Measurements from ENCODE around the gene ARPC5L. TPM values are rescaled to one million over a fixed set of nuclear protein-coding genes. Genes with fewer than 3 reads are reported as not detected.

Gene ARPC5L
- total RNA-seq (40.3 and 44.0 TPM in 2 replicates), polyA plus RNA-seq (84.4 and 95.5 TPM in 2 replicates)

GRCh38 chr9:124861342-124862229, at the start of gene ARPC5L, which contains the start of gene RPL35:
Gene ARPC5L, plus strand, starts transcription at chr9:124862130. Its CDS starts 7,161 bp downstream, at chr9:124869291.
Gene RPL35, minus strand, starts transcription at chr9:124861957. Its CDS starts 45 bp downstream, at chr9:124861912.
- H3K4me2 ChIP-seq, result peak within 1 kb of the TSS; percentile 99
- peak within 1 kb of the TSS; percentile 59 for H2AFZ ChIP-seq
- peak within 1 kb of the TSS; percentile 96 for H3K27ac ChIP-seq
- H3K27me3 ChIP-seq, result no peaks in the 10 kb centered on the region
- H3K79me2 ChIP-seq, result peaks cover 29% of the 10 kb centered on the region
- no peaks in the 10 kb centered on the region for H3K9me2 ChIP-seq (replicated peaks; ENCODE audit: insufficient read depth)
- H4K20me1 ChIP-seq (ENCODE audit: insufficient read depth, poor library complexity, severe bottlenecking), result peaks cover 48% of the 10 kb centered on the region
- DNase-seq (ENCODE audit: low spot score), result peak; percentile 98
- H3K4me3 ChIP-seq, result peak within 1 kb of the TSS; percentile 90
- no peaks in the 10 kb centered on the region for H3K36me3 ChIP-seq (replicated peaks; ENCODE audit: insufficient read depth, low read depth)
- WGBS (ENCODE audit: low lambda C conversion rate, missing lambda C conversion rate), result 2% methylated on average over 63 of the region's 92 CpGs
- H3K9me3 ChIP-seq (ENCODE audit: low read depth), result no peaks in the 10 kb centered on the region
- peaks cover 13% of the 10 kb centered on the region for H3K4me1 ChIP-seq (ENCODE audit: insufficient read depth)
- TF ChIP-seq CTCF (IDR thresholded peaks at IDR 0.05; ENCODE audit: poor library complexity) (peak; percentile 40), EZH2 (IDR thresholded peaks at IDR 0.05; ENCODE audit: borderline replicate concordance) (no peak), EZH2phosphoT487 (IDR thresholded peaks at IDR 0.05; ENCODE audit: low read depth, severe bottlenecking, unreplicated experiment) (no peak)

- H2AFZ ChIP-seq, result no peak overlapping the region
- H3K4me1 ChIP-seq (ENCODE audit: insufficient read depth), result peaks cover 28% of the 10 kb centered on the region
- H3K27me3 ChIP-seq, result no peaks in the 10 kb centered on the region
- H3K36me3 ChIP-seq (replicated peaks; ENCODE audit: insufficient read depth, low read depth), result no peaks in the 10 kb centered on the region
- H3K4me3 ChIP-seq, result no peak overlapping the region
- no peaks in the 10 kb centered on the region for H3K9me3 ChIP-seq (ENCODE audit: low read depth)
- DNase-seq (ENCODE audit: low spot score), result peak; percentile 86
- H3K4me2 ChIP-seq, result no peak overlapping the region
- TF ChIP-seq EZH2 (IDR thresholded peaks at IDR 0.05; ENCODE audit: borderline replicate concordance) (no peak), CTCF (IDR thresholded peaks at IDR 0.05; ENCODE audit: poor library complexity) (no peak), EZH2phosphoT487 (IDR thresholded peaks at IDR 0.05; ENCODE audit: low read depth, severe bottlenecking, unreplicated experiment) (no peak)
- peak overlapping the region; percentile 91 for H3K27ac ChIP-seq
- 52% methylated on average over 6 of the region's 6 CpGs for WGBS (ENCODE audit: low lambda C conversion rate, missing lambda C conversion rate)
- no peaks in the 10 kb centered on the region for H4K20me1 ChIP-seq (ENCODE audit: insufficient read depth, poor library complexity, severe bottlenecking)
- no peaks in the 10 kb centered on the region for H3K79me2 ChIP-seq
- H3K9me2 ChIP-seq (replicated peaks; ENCODE audit: insufficient read depth), result no peaks in the 10 kb centered on the region
Observed at GRCh38 chr9:124812441-124812876, 49.5 kb upstream of the ARPC5L start.

GRCh38 chr9:124813041-124813440, 48.9 kb upstream of the ARPC5L start:
- 85% methylated on average over 7 of the region's 7 CpGs for WGBS (ENCODE audit: low lambda C conversion rate, missing lambda C conversion rate)
- no peaks in the 10 kb centered on the region for H3K27me3 ChIP-seq
- H2AFZ ChIP-seq, result no peak overlapping the region
- no peak for DNase-seq (ENCODE audit: low spot score)
- no peak overlapping the region for H3K4me2 ChIP-seq
- H3K4me1 ChIP-seq (ENCODE audit: insufficient read depth), result peaks cover 28% of the 10 kb centered on the region
- no peaks in the 10 kb centered on the region for H3K79me2 ChIP-seq
- no peaks in the 10 kb centered on the region for H3K36me3 ChIP-seq (replicated peaks; ENCODE audit: insufficient read depth, low read depth)
- no peaks in the 10 kb centered on the region for H3K9me3 ChIP-seq (ENCODE audit: low read depth)
- no peak overlapping the region for H3K4me3 ChIP-seq
- no peak for TF ChIP-seq EZH2phosphoT487 (IDR thresholded peaks at IDR 0.05; ENCODE audit: low read depth, severe bottlenecking, unreplicated experiment)
- no peak for TF ChIP-seq EZH2 (IDR thresholded peaks at IDR 0.05; ENCODE audit: borderline replicate concordance)
- TF ChIP-seq CTCF (IDR thresholded peaks at IDR 0.05; ENCODE audit: poor library complexity), result no peak
- H4K20me1 ChIP-seq (ENCODE audit: insufficient read depth, poor library complexity, severe bottlenecking), result no peaks in the 10 kb centered on the region
- peak overlapping the region; percentile 77 for H3K27ac ChIP-seq
- no peaks in the 10 kb centered on the region for H3K9me2 ChIP-seq (replicated peaks; ENCODE audit: insufficient read depth)
